Measurements from ENCODE around the gene ALDH4A1. TPM values are rescaled to one million over a fixed set of nuclear protein-coding genes. Genes with fewer than 3 reads are reported as not detected.

The ALDH4A1 gene
- total and polyA plus RNA-seq, 12 donors, result 11.3 to 46.9 (median 19.8) TPM

GRCh38 chr1:18883636-18884418 lies 18.5 kb downstream of the ALDH4A1 start:
- Histone ChIP-seq H3K36me3 (replicated peaks in 1 of 2) (no peaks in the 10 kb centered on the region), H3K27me3 (no peaks in the 10 kb centered on the region), H3K27ac (peak overlapping the region in 2 of 5 donors; percentile 1 to 52), H3K9me3 (replicated peaks in 1 of 3) (no peaks in the 10 kb centered on the region), H3K4me1 (replicated peaks in 1 of 2) (peaks cover 0 to 3% of the 10 kb centered on the region in 2 donors), H3K4me3 (no peak overlapping the region)
- 32 to 49% (median 35%) methylated on average over 7 to 14 of the region's 14 CpGs for WGBS, 4 donors
- TF ChIP-seq POLR2A (IDR thresholded peaks at IDR 0.05), result no peak
- TF ChIP-seq CTCF (IDR thresholded peaks at IDR 0.05), result peak; percentile 84 to 94 (median 90)
- intact Hi-C loops (cut with DNase I), result no loop called here
- peak; percentile 75 to 91 (median 84) for DNase-seq

- H3K4me1 ChIP-seq (replicated peaks in 1 of 2), result peaks cover 0 to 3% of the 10 kb centered on the region in 2 donors
- intact Hi-C loops (cut with DNase I), result no loop called here
- 89 to 96% (median 95%) methylated on average over 7 to 23 of the region's 23 CpGs for WGBS, 4 donors
Observed at GRCh38 chr1:18883079-18883478, 19.3 kb downstream of the ALDH4A1 start.

GRCh38 chr1:18882486-18882885 lies 19.9 kb downstream of the ALDH4A1 start:
- no peak overlapping the region for H3K4me3 ChIP-seq
- H3K9me3 ChIP-seq (replicated peaks in 1 of 3), result no peaks in the 10 kb centered on the region
- WGBS, 4 donors, result 40 to 55% (median 48%) methylated on average over 6 to 8 of the region's 8 CpGs
- intact Hi-C loops (cut with DNase I), result no loop called here
- peak overlapping the region in 2 of 5 donors; percentile 29 to 52 for H3K27ac ChIP-seq
- H3K4me1 ChIP-seq (replicated peaks in 1 of 2), result peaks cover 0 to 3% of the 10 kb centered on the region in 2 donors
- DNase-seq, result peak; percentile 48 to 87 (median 72)
- H3K36me3 ChIP-seq (replicated peaks in 1 of 2), result no peaks in the 10 kb centered on the region
- TF ChIP-seq CTCF (IDR thresholded peaks at IDR 0.05), result no peak
- TF ChIP-seq POLR2A (IDR thresholded peaks at IDR 0.05), result peak in 1 of 2 donors; percentile 35
- H3K27me3 ChIP-seq, result no peaks in the 10 kb centered on the region

More at GRCh38 chr1:18883079-18883478, 19.3 kb downstream of the ALDH4A1 start:
- Histone ChIP-seq H3K27ac (peak overlapping the region in 2 of 5 donors; percentile 1 to 52), H3K4me3 (no peak overlapping the region), H3K36me3 (replicated peaks in 1 of 2) (no peaks in the 10 kb centered on the region), H3K9me3 (replicated peaks in 1 of 3) (no peaks in the 10 kb centered on the region), H3K27me3 (no peaks in the 10 kb centered on the region)
- TF ChIP-seq CTCF (IDR thresholded peaks at IDR 0.05) (no peak), POLR2A (IDR thresholded peaks at IDR 0.05) (no peak)
- no peak for DNase-seq

DNA sequence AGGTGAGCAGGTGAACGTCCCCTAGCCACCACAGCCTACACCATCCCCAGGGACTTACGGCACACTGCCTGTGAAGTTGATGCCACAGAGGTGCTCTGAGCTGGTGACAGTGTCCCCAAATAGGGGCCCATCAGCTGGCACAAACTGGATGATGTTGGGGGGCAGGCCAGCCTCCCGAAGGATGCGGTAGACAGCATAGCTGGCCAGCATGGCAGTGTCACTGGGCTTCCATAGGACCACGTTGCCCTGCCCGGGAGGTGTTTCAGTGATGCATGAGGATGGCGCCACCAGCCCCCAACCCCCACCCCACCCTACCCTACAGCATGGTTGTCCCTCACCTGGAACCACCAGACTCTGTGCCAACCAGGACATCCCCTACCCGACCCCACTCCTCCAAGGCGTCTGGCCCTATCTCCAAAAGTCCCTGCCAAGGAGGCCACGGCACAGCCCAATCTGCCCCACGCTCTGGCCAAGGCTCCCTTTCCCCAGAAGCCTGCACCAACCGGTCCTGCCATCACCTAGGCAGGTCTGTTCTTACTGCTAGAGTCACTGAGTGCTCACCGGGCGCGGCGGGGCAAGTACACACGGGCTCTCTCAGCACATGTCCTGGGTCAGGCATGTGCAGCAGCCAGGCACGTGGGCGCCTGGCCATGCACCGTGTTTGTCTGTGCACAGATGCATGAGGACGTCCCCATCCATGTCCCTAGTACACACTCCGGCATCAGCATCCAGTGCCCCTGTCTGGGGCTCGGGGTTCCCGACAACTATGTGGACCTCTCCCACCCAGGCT lies 20.5 kb downstream of the ALDH4A1 start:
- DNase-seq, result no peak
- intact Hi-C loops (cut with DNase I), result no loop called here
- Histone ChIP-seq H3K9me3 (replicated peaks in 1 of 3) (no peaks in the 10 kb centered on the region), H3K27ac (peak overlapping the region in 1 of 5 donors; percentile 29), H3K4me3 (no peak overlapping the region), H3K4me1 (replicated peaks in 1 of 2) (peaks cover 0 to 3% of the 10 kb centered on the region in 2 donors), H3K36me3 (replicated peaks in 1 of 2) (no peaks in the 10 kb centered on the region), H3K27me3 (no peaks in the 10 kb centered on the region)
- whole genome bisulfite sequencing, 4 donors, result 84 to 92% (median 89%) methylated on average over 4 to 24 of the region's 24 CpGs
- no peak for TF ChIP-seq CTCF (IDR thresholded peaks at IDR 0.05)
- no peak for TF ChIP-seq POLR2A (IDR thresholded peaks at IDR 0.05)

Data from adrenal gland (tissue), 12 donors.